CD4-positive, alpha-beta T cell treated with Interferon alpha-2 for 1 hour (primary cell): ENCODE data around the gene GNAI3.
A peak's percentile ranks its signal among the peaks of the same experiment; 100 is the strongest.

Experiments
- DNase-seq, 2 donors: peaks; one replicate each; pipeline ENCODE4 v3.0.0-alpha.2; 2020 to 2022

Gene GNAI3

GRCh38 chr1:109548321-109549267 lies at the start of gene GNAI3:
Gene GNAI3, plus strand, starts transcription at chr1:109548615. Its CDS starts 106 bp downstream, at chr1:109548721.
- peak; percentile 95 to 96 for DNase-seq

DNA sequence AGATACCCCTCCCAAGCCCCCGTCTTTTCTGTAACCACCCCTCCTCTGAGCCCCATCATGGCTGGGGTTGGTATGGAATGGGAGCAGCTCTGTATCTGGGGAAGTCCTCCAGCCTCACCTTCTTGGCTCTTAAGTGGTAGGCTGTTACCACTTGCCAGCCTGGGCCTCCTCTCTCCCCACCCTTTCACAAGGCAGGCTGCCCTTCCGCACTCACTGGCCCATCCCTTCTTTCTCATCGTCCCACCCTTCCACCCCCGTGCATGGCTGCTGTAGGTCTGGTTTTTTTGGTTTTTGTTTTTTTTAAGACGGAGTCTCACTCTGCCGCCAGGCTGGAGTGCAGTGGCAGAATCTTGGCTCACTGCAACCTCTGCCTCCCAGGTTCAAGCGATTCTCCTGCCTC lies 49.3 kb upstream of the GNAI3 start:
- no peak for DNase-seq

DNA sequence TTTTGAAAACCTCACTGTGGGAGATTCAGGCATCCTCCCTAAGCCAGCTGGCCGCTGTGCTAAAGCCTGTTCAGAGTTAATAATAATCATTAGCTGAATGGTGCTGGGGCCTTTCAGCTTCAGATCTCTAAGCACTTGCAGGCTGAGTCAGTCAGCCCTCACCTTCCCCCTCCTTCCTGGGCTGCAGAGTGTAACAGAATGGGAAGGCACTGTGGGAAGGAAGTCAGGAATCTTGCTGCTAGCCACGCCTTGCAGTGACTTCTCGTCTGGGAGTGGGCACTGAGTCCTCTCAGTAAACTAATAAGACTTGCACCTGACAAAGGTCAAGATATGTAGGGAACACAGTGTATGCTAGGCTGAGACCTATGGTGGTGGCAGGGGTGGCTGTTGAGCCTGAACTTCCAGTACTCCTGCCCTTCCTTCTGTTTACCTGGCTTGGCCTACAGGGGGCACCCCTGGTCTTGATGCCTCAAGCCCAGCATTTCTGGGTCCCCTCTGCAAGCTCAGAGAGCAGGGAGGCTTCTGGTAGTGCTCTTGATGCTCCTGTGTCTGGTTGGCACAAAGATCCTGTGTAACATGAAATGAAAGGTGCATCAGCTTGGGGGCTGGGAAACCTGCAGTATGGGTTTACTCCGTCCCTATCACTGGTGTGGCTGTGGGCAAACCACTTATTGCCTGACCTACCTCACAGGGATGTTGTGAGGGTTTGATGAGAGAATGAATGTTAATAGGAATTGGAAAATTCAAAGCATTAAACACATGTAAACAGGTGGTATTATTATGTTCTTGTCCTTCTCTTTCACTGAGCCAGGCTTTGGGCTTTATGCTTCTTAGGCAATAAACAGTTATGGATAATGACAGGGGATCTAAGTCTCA lies 48.5 kb upstream of the GNAI3 start:
- peak; percentile 63 to 73 for DNase-seq

DNA sequence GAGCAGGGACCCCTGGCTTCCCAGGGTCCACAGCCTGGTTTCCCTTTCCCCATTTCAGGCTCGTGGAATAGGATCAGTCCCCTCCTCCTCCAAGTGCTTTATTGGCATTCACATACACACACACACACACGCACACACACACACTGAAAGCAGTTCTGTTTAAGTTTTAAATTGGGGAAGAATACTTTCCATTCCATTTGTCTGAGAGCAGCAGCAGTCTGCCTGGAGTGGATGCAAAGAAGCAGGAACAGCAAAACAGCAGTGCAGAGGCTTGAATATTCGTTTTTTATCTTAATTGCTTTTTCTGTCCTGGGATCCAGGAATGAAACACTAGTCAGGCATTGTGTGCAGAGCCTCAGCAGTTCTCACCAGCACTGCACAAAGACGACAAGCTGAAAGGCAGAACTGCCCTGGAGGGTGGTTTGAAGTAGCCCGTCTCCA lies 47.5 kb upstream of the GNAI3 start:
- no peak for DNase-seq

DNA sequence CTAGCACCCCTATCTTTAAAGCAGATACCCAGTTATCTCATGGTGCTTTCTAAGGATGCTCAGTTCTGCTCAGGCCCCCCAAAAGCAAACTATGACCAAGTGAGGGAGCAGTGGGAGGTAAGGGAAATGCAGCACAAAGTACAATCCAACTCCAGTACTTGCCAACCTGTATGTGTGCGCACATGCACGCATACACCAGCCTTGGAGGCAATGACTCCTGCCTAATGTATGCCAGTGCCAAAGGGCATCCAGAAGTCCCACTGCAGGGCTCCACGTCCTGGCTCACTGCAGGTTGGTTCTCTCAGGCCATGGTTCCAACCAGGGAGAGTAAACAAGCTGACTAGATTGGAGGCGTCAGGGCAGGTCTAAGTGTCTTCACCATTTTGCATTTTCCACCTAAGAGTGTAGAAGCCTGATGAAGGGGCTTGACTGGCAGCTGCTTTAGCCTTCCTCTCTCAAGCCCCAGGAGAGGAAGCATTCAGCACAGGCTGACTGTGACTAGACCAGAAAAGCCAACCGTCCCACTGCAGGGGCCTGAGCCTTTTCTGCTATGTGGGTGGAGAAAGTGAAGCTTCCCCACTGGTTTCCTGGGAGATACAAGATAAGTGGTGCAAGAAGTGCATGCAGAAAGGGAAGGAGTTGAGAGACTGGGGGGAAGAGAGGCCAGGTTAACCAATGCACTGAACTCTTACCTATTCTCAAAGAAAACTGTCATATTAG lies 46.6 kb upstream of the GNAI3 start:
- DNase-seq: no peak

GRCh38 chr1:109502364-109502851 lies 46.0 kb upstream of the GNAI3 start:
- peak; percentile 64 to 76 for DNase-seq

GRCh38 chr1:109503935-109504334 lies 44.5 kb upstream of the GNAI3 start:
- DNase-seq: peak in 1 of 2 donors; percentile 24

- no peak for DNase-seq
Measured at GRCh38 chr1:109504974-109505373, 43.4 kb upstream of the GNAI3 start.

DNA sequence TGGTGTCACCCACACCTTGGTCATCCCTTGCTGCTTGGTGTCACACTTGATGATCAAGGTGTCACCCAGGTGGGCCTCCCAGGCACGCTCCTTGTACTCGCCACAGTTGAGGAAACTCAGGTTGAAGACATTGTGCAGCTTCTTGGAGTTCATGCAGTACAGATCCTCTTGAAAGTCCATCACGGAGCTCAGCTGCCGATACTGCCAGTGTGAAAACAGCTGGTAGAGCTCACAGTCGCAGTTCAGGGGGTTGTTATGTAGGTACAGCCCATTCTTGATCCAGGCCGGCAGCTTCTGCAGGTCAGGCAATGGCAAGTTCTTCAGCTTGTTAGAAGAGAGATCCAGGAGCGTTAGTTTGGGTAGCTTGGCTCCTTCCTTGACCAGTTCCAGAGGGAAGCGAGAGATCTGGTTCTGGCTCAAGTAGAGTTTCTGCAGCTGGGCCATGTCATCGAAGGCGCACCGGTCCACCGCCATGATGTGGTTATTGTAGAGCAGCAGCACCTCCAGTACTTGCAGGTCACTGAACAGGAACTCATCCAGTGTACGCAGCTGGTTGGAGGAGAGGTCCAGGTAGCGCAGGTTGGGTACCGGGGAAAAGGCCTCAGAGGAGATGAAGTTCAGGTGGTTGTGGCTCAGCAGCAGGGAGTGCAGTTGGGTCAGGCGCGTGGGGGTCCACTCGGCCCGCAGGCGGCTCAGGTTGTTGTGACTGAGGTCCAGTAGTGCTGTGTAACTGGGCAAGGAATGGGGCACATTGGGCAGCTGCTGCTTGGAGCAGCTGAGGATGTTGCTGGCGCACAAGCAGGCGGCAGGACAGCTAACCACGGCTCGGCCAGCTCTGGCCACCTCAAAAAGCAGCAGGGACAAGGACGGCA lies 40.2 kb upstream of the GNAI3 start:
- no peak for DNase-seq

DNA sequence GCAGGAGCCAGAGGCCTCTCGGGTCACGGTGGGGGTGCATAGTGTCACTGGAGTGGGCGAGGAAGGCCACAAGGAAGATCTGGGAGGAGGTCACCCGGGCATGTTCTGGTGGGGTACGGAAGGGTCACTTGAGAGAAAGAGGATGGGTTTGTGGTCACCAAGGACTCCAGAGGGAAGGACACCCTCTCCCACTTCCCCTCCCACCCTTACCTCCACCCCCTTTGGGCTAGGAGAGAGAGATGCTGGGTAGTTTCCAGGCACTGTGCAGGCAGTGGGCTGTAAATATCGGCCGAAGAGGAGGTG lies 39.6 kb upstream of the GNAI3 start:
- DNase-seq: no peak

GRCh38 chr1:109509176-109510134 lies 39.0 kb upstream of the GNAI3 start, which contains the start of gene AMIGO1:
Gene AMIGO1, minus strand, starts transcription at chr1:109509727. Its CDS starts 815 bp downstream, at chr1:109508912.
- DNase-seq: peak; percentile 40 to 71

DNA sequence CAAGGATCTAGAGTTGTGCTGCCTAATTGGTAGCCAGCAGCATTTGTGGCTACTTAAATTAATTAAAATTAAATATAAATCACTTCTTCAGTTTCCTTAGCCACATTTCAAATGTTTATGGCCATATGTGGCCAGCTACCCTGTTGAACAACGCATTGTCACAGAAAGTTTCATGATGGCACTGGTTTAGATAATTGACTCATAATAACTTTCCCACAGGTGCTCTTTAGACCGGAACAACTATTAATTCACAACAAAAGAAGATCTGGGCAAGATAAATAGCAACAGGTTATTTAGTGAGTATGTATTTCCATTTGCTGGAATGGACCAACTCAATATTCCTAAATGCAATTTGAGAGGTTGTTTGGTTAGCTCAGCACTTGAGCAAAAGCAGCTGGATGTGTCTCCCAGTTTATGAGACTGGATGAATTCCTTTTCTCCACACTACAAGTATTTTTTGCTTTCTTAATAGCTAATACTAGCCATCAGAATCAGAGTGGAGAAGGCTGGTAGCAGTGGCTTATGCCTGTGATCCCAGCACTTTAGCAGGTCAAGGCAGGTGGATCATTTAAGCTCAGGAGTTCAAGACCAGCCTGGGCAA lies 35.2 kb upstream of the GNAI3 start:
- no peak for DNase-seq

GRCh38 chr1:109514846-109515245 lies 33.6 kb upstream of the GNAI3 start:
- DNase-seq: no peak

DNA sequence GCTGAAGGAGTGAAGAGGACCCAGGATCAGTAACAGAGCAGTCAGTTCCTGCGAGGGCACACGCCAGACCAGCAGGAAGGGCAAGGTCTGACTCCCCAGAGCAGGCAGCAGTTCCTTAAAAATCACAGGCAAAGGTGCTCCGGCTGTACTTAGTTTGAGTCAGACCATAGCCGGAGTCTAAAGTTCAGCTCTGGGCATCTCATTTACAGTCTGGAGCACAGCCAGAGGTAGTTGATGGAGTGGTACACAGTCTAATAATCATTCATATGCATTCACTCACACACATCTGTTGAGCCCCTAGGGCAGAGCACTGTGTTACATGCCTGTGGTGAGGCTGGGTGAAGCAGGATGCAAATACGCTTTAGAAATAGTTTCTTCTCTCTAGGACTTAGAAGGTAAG lies 31.5 kb upstream of the GNAI3 start:
- no peak for DNase-seq

DNA sequence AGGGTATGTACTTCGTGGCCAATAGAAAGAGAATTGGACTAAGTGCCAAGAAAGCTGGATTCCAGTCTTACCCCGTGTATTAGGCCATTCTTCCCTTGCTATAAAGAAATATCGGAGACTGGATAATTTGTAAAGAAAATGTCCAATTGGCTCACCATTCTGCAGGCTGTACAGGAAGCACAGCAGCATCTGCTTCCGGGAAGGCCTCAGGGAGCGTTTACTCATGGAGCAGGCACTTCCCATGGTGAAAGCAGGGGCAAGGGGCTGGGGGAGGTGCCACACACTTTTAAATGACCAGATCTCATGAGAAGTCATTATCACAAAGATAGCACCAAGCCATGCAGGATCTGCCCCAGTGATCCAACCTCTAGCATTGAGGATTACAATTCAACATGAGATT lies 31.1 kb upstream of the GNAI3 start:
- DNase-seq: no peak

GRCh38 chr1:109521002-109521951 lies 27.1 kb upstream of the GNAI3 start:
- no peak for DNase-seq

DNA sequence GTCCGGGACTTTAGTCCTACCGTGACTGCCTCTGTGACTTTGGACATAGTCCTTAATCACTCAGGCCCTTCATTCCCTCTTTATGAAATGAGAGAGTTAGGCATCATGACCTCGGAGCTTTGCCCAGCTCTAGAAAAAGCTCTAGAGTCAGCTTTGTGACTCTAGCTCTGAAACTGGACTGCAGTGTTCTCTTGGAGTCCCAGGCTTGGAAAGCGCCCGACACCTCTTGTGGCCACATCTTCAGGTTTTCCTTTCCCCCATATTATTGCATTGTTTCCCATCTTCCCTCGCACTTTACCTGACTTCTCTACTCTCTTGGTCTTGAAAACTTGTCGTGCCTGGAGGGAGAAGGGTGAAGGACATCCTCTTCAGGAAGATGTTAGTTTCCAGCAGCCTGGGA lies 26.4 kb upstream of the GNAI3 start:
- DNase-seq: no peak

DNA sequence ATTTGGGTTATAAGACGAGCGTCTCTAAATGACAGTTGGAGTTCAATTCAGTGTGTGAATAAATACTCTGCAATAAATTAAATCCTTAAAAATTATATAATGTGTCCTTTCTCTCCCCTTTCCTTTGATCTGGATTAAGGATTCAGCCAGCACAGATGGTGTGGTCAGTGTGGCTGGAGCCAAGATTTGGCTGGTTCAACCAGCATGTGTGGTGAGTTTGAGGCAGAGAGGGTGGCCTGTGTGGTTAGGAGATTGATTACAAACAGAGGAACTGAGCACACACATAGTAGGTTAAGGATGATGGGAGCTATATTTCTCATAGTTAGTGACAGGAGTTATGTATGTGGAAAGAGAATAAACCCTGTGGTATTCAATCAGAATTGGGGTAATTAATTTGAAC lies 24.7 kb upstream of the GNAI3 start:
- DNase-seq: no peak
